T-helper 1 cell treated with Interleukin-12 subunit alpha and Interleukin-12 subunit beta and Interleukin-4 antibody, amounts not matched to agents 30 μg/mL and 1 μg/mL, for 36 hours (primary cell): ENCODE results near the gene HOGA1.

Experiments
- H3K27ac Mint-ChIP-seq: one replicate; pipeline ENCODE4 v1.8.0; 2021; ENCODE audit warnings: mild to moderate bottlenecking, mixed read lengths
- H3K27me3 Mint-ChIP-seq: one replicate; pipeline ENCODE4 v1.8.0; 2021; ENCODE audit warnings: low read depth, mixed read lengths
- H3K36me3 Mint-ChIP-seq: one replicate; pipeline ENCODE4 v1.8.0; 2021; ENCODE audit warnings: low read depth, mixed read lengths
- H3K4me1 Mint-ChIP-seq: one replicate; pipeline ENCODE4 v1.8.0; 2021; ENCODE audit warnings: low read depth, mixed read lengths
- H3K4me3 Mint-ChIP-seq: one replicate; pipeline ENCODE4 v1.8.0; 2021; ENCODE audit warnings: mild to moderate bottlenecking, moderate library complexity, mixed read lengths
- H3K9me3 Mint-ChIP-seq: one replicate; pipeline ENCODE4 v1.8.0; 2021; ENCODE audit warnings: mixed read lengths

HOGA1 gene

DNA sequence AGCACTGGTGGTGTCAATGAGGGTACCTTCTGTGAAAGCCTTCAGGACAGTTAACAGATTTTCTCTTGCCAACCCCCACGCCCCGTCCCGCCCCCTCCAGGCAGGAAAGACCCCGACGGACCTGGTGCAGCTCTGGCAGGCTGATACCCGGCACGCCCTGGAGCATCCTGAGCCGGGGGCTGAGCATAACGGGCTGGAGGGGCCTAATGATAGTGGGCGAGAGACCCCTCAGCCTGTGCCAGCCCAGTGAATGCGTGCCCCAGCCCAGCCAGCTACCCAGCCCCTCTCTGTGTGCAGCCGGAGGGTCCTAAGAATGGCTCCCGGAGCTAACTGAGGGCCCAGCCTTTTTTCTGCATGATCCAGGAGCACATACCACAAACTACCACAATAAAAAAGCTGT is 713 bp upstream of the HOGA1 start:
- Mint-ChIP-seq H3K4me1 (no peaks in the 10 kb centered on the region), H3K27ac (no peak overlapping the region), H3K4me3 (no peak overlapping the region), H3K36me3 (no peaks in the 10 kb centered on the region), H3K27me3 (no peaks in the 10 kb centered on the region), H3K9me3 (no peaks in the 10 kb centered on the region)

DNA sequence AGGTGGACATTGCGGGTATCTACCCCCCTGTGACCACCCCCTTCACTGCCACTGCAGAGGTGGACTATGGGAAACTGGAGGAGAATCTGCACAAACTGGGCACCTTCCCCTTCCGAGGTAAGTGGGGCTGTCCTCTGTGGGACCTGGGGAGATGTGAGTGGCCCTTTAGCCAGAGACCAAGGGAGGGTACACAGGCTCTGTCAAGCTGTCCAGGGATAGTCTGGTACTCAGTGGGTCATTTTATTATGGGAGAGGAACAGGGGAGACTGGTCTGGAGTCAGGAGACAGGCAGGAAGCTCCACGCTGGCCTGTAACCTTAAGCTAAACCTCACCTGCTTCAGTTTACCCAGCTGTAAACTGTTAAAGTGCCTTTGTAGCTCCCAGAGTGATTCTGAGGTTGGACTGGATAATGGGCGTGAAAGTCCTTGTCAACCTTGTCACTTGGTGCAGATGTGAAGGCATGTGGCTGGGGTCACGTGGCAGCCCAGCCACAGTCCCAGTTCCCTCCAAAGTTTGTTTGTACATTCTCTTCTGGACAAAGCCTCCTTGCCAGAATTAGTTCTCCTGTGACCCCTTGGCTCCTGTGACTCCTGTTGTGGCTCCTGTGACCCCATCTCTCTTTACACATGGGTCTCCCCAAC is 729 bp downstream of the HOGA1 start:
- H3K27me3 Mint-ChIP-seq = no peaks in the 10 kb centered on the region
- H3K27ac Mint-ChIP-seq = no peak overlapping the region

DNA sequence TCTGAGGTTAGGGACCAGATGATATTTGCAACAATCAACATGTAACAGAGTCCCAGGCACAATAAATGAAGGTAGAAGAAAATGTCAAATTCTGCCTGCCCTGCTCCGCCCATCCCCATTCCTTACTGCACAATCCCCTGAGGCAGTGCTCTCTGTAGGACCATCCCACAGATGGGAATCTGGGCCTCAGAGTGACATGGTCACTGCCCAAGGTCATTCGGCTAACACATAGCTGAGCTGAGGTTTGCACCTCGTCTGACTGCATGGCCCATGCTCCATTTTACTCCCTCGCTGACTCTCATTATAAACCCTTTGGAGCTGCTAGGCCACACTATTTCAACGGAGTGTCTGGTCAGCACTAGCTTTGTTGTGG is 1.2 kb downstream of the HOGA1 start:
- H3K27me3 Mint-ChIP-seq = no peaks in the 10 kb centered on the region
- H3K4me3 Mint-ChIP-seq = no peak overlapping the region
- H3K27ac Mint-ChIP-seq = no peak overlapping the region
- H3K4me1 Mint-ChIP-seq = peaks cover 10% of the 10 kb centered on the region
- no peaks in the 10 kb centered on the region for H3K9me3 Mint-ChIP-seq
- H3K36me3 Mint-ChIP-seq = no peaks in the 10 kb centered on the region

More for the DNA sequence above, 729 bp downstream of the HOGA1 start:
- Mint-ChIP-seq H3K9me3 (no peaks in the 10 kb centered on the region), H3K4me1 (peaks cover 5% of the 10 kb centered on the region), H3K4me3 (no peak overlapping the region), H3K36me3 (no peaks in the 10 kb centered on the region)

DNA sequence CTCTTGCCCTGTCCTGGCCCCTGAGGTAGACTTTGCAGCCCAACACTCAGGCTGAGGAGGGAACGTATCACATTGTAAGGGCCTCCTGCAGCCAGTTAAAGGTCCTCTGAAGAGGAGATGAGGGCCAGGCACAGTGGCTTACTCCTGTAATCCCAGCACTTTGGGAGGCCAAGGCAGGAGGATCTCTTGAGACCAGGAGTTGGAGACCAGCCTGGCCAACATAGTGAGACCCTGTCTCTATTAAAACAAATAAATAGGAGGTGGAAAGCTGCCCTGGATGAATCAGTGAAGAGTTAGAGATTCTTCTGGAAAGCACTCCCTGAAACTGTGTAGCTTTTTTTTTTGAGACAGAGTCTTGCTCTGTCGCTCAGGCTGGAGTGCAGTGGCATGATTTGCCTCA is 3.0 kb downstream of the HOGA1 start:
- H3K36me3 Mint-ChIP-seq = no peaks in the 10 kb centered on the region
- peaks cover 12% of the 10 kb centered on the region for H3K4me1 Mint-ChIP-seq
- H3K4me3 Mint-ChIP-seq = no peak overlapping the region
- H3K27ac Mint-ChIP-seq = no peak overlapping the region
- H3K9me3 Mint-ChIP-seq = no peaks in the 10 kb centered on the region
- no peaks in the 10 kb centered on the region for H3K27me3 Mint-ChIP-seq

DNA sequence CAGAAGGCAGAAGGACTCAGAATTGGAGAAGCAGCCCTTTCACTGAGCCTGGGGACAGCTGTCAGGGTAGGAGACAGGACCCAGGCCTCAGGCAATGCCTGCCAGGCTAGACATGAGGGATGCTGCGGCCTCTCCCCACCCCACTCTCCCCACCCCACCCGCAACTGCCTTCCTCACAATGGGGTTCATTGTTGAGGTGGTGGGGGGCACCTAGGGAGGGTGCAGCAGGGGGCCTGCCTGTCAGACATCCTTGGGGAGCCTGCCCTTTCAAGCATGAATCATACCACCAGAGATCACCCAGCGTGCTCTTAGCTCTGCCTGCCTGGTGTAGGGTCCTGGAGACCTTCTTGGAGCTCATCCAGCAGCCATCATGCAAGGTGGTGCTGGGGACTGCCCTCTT is 5.3 kb downstream of the HOGA1 start, which contains the start of gene C10orf62:
Gene C10orf62, plus strand, starts transcription at position 243 of the 400 bp plus-strand sequence. CDS start 177 bp downstream, outside the sequence.
- no peaks in the 10 kb centered on the region for H3K36me3 Mint-ChIP-seq
- H3K9me3 Mint-ChIP-seq = no peaks in the 10 kb centered on the region
- no peaks in the 10 kb centered on the region for H3K27me3 Mint-ChIP-seq
- peak within 1 kb of the TSS; percentile 52 for H3K27ac Mint-ChIP-seq
- peaks cover 12% of the 10 kb centered on the region for H3K4me1 Mint-ChIP-seq
- no peak within 1 kb of the TSS for H3K4me3 Mint-ChIP-seq

DNA sequence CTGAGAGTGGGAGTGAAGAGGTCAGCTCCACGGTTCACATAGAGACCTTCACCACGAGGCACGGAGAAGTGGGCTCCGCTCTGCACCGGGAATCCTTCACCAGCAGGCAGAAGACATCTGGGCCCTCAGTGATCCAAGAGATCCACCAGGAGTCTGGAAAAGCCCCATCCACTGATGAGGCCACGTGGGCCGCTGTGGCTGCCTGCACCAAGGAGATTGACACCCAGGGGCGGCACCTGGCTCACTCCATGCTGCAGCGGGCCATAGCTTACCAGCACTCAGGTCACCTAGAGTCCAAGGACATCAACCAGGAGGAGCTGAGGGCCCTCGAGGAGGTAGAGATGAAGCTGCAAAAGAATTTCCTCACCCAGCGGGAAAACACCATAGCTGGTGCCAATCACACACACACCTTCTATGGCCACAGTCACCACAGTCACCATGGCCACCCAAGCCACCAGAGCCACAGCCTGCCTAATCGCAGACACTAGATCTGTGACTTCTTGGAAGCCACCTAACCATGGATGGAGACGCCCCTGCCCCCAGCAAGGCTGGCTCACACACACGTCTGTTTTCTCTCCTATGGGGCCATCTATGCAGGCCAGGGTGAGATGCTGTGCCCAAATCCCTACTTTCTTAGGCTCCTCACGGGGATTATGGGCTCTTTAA is 6.0 kb downstream of the HOGA1 start:
- H3K36me3 Mint-ChIP-seq = no peaks in the 10 kb centered on the region
- H3K4me1 Mint-ChIP-seq = peaks cover 12% of the 10 kb centered on the region
- H3K27me3 Mint-ChIP-seq = no peaks in the 10 kb centered on the region
- H3K4me3 Mint-ChIP-seq = no peak overlapping the region
- no peaks in the 10 kb centered on the region for H3K9me3 Mint-ChIP-seq
- H3K27ac Mint-ChIP-seq = peak overlapping the region; percentile 52

DNA sequence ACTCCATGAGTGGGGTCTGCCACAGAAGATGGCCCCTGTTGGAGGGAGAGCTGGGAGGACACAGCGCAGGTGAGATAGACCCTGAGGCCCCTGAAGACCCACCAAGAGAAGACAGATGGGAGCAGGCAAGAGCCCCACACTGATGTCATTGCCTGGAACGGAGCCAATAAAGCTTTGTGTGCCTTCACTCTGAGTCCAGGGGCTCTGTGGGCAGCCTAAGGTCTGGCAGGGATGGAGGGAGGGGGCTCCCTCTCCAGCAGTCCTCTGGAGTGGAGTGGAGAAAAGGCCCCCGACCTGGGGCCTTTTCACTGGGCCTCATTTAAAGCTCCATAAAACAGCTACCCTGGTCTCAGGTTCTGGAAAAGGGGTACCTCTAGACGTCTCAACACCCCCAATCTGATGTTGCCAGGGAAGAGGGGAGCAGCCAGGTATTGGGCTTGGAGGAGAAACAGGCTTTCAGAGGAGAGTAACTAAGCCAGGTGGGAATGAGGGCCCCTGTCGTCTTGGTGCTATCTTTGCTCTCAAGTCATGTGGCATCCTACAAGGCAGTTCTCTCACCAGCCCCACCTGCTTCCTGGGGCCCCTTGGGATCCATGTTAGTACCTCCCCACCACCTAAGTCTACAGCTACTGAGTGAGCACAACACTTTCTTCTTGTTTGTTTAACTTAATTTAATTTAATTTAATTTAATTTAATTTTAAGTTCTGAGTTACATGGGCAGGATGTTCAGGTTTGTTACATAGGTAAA is 6.7 kb downstream of the HOGA1 start:
- Mint-ChIP-seq H3K27me3 (no peaks in the 10 kb centered on the region), H3K9me3 (no peaks in the 10 kb centered on the region), H3K36me3 (no peaks in the 10 kb centered on the region), H3K4me3 (no peak overlapping the region), H3K27ac (peak overlapping the region; percentile 52), H3K4me1 (peaks cover 12% of the 10 kb centered on the region)

DNA sequence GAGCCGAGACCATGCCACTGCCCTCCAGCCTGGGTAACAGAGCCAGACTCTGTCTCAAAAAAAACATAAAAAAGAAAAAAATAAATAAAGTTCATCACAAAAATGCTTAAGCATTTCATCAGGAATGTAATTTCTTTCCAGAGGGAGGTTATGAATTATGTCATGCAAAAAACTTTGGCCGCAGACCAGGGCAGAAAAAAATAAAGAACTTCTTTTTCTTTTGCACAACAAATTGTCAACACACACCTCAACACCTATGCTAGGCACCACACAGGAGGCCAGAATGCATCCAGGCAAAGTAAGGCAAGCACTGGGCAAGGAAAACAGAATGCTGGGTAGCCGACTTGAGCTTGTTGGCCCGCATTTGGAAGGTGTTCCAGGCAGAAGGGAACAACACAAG is 9.2 kb downstream of the HOGA1 start:
- H3K27ac Mint-ChIP-seq = no peak overlapping the region
- no peaks in the 10 kb centered on the region for H3K9me3 Mint-ChIP-seq
- H3K36me3 Mint-ChIP-seq = no peaks in the 10 kb centered on the region
- no peaks in the 10 kb centered on the region for H3K27me3 Mint-ChIP-seq
- peaks cover 12% of the 10 kb centered on the region for H3K4me1 Mint-ChIP-seq
- no peak overlapping the region for H3K4me3 Mint-ChIP-seq

DNA sequence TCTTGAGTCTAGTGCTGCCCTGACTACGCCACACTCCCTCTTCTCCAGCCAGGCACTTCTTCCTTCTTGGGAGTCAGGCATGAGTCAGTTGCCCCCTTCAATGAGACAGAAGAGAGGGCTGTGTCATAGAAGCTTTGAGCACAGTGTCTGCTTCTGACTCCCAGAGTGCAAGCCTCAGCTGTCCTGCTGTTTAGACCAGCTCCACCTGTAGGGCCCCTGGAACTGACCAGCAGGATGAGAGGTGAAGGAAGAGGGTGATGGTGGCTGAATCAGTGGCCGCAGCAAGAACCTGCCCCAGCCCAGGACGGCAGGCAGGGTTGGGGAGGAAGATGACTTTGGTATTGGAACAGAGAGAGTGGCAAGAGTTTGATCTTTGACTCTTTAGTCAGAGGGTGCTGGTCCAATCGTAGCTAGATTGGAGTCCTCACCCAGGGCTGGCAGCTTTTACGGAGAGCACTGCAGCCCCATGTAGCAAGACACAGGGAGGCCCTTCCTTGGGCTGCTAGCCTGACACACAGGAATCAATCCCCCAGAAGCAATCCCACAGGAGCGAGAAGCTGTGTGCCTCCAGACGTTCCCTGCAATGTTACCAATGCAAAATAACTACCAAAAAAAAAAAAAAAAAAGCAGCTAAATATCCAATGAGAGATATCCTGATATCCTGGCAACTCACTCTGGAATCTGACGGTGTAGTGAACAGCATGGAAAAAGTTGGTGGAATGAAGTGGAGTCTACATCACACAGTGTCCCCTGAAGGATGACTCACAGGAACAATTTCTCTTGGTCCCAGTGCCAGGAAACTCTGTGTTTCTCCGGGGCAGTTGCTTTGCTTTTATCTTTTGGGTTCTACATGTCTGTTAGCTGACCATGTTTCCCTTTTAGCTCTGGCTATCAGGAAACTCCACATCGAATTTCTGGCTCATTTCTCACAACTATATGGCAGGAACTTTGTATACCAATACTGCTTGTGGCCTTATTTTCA is 12.2 kb downstream of the HOGA1 start:
- Mint-ChIP-seq H3K27me3 (no peaks in the 10 kb centered on the region), H3K4me1 (no peaks in the 10 kb centered on the region), H3K9me3 (no peaks in the 10 kb centered on the region), H3K4me3 (no peak overlapping the region), H3K27ac (no peak overlapping the region), H3K36me3 (no peaks in the 10 kb centered on the region)

DNA sequence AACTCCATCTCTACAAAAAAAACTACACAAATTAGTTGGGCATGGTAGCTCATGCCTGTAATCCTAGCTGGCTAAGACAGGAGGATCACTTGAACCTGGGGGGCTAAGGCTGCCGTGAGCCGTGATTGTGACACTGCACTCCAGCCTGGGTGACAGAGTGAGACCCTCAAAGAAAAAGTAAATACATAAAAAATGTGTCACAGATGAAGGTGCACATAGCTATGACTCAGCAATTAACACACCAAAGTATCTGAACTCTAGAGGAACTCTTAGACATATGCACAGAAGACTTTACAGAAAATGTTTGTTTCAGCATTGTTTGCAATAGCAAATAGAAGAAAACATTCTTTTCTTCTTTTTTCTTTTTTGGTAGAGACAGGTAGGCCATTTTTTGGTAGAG is 13.6 kb downstream of the HOGA1 start:
- H3K27me3 Mint-ChIP-seq = no peaks in the 10 kb centered on the region
- H3K4me1 Mint-ChIP-seq = no peaks in the 10 kb centered on the region
- no peaks in the 10 kb centered on the region for H3K9me3 Mint-ChIP-seq
- H3K27ac Mint-ChIP-seq = no peak overlapping the region
- H3K4me3 Mint-ChIP-seq = no peak overlapping the region
- H3K36me3 Mint-ChIP-seq = no peaks in the 10 kb centered on the region

DNA sequence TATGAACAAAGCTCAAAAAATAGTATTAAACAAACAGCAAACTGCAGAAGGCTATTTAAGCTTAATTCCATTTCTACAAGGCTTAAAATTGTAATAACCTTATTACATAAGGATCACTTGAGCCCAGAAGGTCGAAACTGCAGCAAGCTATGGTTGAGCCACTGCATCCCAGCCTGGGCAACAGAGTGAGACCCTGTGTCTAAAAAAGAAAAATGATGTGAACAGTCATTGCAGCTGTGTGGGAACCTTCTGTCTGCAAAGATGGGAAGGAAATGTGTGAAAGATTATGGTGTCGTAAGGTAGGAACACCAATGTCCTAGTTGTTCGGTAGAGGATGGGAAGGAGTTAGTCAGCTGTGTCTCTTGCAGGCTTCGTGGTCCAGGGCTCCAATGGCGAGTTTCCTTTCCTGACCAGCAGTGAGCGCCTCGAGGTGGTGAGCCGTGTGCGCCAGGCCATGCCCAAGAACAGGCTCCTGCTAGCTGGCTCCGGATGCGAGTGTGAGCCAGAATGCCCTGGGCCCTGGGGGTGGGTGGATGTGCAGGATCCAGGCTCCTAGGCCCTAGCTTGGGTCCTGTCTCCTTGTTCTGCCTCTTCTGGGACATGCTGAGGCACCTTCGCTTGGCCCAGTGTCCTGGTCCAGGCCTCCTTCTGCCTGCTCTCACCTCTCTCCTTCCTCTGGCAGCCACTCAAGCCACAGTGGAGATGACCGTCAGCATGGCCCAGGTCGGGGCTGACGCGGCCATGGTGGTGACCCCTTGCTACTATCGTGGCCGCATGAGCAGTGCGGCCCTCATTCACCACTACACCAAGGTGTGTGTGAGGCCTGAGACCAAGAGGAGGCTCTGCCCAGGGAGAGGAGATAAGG is 14.4 kb downstream of the HOGA1 start:
- Mint-ChIP-seq H3K36me3 (no peaks in the 10 kb centered on the region), H3K4me3 (no peak overlapping the region), H3K9me3 (no peaks in the 10 kb centered on the region), H3K27me3 (no peaks in the 10 kb centered on the region), H3K27ac (no peak overlapping the region), H3K4me1 (no peaks in the 10 kb centered on the region)

DNA sequence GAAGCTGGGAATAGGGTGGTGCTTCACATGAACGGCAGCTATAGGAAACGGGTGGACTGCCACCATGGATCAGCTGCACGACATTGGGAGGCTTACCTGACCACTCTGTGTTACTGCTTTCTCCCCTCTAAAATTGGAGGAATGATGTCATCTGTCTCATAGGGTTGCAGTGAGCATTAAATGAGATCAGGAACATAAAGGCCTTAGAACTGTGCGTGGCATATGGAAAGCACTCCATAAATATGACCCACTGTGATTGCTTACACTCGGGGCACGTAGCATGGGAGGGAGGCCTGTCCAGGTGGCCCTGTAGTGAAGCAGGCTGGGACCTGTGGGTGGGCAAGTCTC is 15.1 kb downstream of the HOGA1 start:
- no peaks in the 10 kb centered on the region for H3K27me3 Mint-ChIP-seq
- H3K27ac Mint-ChIP-seq = no peak overlapping the region
- H3K9me3 Mint-ChIP-seq = no peaks in the 10 kb centered on the region
- no peaks in the 10 kb centered on the region for H3K36me3 Mint-ChIP-seq
- no peaks in the 10 kb centered on the region for H3K4me1 Mint-ChIP-seq
- no peak overlapping the region for H3K4me3 Mint-ChIP-seq

DNA sequence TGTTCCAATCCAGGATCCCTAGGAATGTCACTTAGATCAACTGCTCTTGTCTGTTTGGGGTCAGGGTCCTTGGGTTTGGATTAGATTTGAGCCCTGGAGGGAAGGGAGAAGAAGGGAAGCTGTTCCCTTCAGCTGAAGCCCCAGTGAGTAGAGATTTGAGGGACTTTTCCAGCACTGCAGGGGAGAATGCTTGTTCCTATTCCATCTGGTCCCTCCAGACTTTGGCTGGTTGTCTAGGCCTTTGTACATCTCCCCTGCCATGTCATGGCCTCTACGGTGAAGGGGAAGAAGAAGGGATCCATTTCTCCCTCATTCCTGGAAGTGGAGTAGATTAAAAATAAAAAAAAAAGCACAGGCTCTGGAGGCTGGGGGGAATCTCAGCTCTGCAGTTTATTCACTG is 16.4 kb downstream of the HOGA1 start:
- H3K4me3 Mint-ChIP-seq = no peak overlapping the region
- H3K9me3 Mint-ChIP-seq = no peaks in the 10 kb centered on the region
- H3K27me3 Mint-ChIP-seq = no peaks in the 10 kb centered on the region
- no peaks in the 10 kb centered on the region for H3K4me1 Mint-ChIP-seq
- no peak overlapping the region for H3K27ac Mint-ChIP-seq
- H3K36me3 Mint-ChIP-seq = no peaks in the 10 kb centered on the region
